ENCODE results near the gene PNPLA5. TPM values are rescaled to one million over a fixed set of nuclear protein-coding genes. Genes with fewer than 3 reads are reported as not detected.

Gene PNPLA5
- total RNA-seq (2022; extraction: Qiagen RNA extraction), result 0.03 to 0.07 TPM in 2 of 5 replicates, not detected in the others

GRCh38 chr22:43891360-43892182 lies at the start of gene PNPLA5:
PNPLA5 (minus strand) TSS chr22:43892013; CDS start chr22:43891880, 133 bp downstream.

GRCh38 chr22:43923631-43924464 lies 32.0 kb upstream of the PNPLA5 start, which contains the start of gene PNPLA3:
PNPLA3 (plus strand) TSS chr22:43923805; CDS start chr22:43923912, 107 bp downstream.

GRCh38 chr22:43862074-43862881 lies 29.5 kb downstream of the PNPLA5 start, which contains the start of gene SULT4A1:
SULT4A1 (minus strand) TSS chr22:43862513; CDS start chr22:43862382, 131 bp downstream.

Other genes starting within 250 kb of the PNPLA5 start
- 0.38 to 0.62 TPM (median 0.51 TPM) in 5 replicates for gene EFCAB6, start 79.7 kb downstream of the PNPLA5 start, total RNA-seq (2022; extraction: Qiagen RNA extraction)
- not detected in 5 replicates for gene SULT4A1, start 29.5 kb downstream of the PNPLA5 start, total RNA-seq (2022; extraction: Qiagen RNA extraction)
- gene PNPLA3, start 31.8 kb upstream of the PNPLA5 start, total RNA-seq (2022; extraction: Qiagen RNA extraction), result 0.68 to 1.2 TPM (median 0.95 TPM) in 5 replicates
- gene SAMM50, start 63.4 kb upstream of the PNPLA5 start, total RNA-seq (2022; extraction: Qiagen RNA extraction), result 43.5 to 49.1 TPM (median 46.7 TPM) in 5 replicates
- 35.5 to 45.1 TPM (median 40.3 TPM) in 5 replicates for gene PARVB, start 132.3 kb upstream of the PNPLA5 start, total RNA-seq (2022; extraction: Qiagen RNA extraction)

All from A549 treated with CORT108297 at 1 μM for 4 hours (cell line).